Measurements from ENCODE around the gene CSF3.
"Not testable (repeated sequence)": the region's sequence is repeated elsewhere in the genome, so short reads cannot be mapped to it uniquely, and the experiment has no call there.

CSF3 gene

GRCh38 chr17:39999067-39999466 is 16.2 kb upstream of the CSF3 start:
- no peak for DNase-seq

- DNase-seq: no peak
Observed at GRCh38 chr17:40000161-40000560, 15.1 kb upstream of the CSF3 start.

GRCh38 chr17:40001335-40001734 is 13.9 kb upstream of the CSF3 start:
- not testable (repeated sequence) for DNase-seq

GRCh38 chr17:40004072-40004471 is 11.2 kb upstream of the CSF3 start:
- no peak for DNase-seq

- DNase-seq: no peak
Observed at GRCh38 chr17:40004712-40005111, 10.5 kb upstream of the CSF3 start.

- no peak for DNase-seq
Observed at GRCh38 chr17:40005520-40005919, 9.7 kb upstream of the CSF3 start.

GRCh38 chr17:40010946-40011500 is 4.2 kb upstream of the CSF3 start:
- not testable (repeated sequence) for DNase-seq

GRCh38 chr17:40012017-40012647 is 3.1 kb upstream of the CSF3 start:
- DNase-seq: not testable (repeated sequence)

- no peak for DNase-seq
Observed at GRCh38 chr17:40014375-40014980, 762 bp upstream of the CSF3 start.

GRCh38 chr17:40015998-40016985 is 1.1 kb downstream of the CSF3 start:
- no peak for DNase-seq

- no peak for DNase-seq
Observed at GRCh38 chr17:40017422-40018080, 2.3 kb downstream of the CSF3 start.

- DNase-seq: no peak
Observed at GRCh38 chr17:40018211-40019121, 3.2 kb downstream of the CSF3 start.

- no peak for DNase-seq
Observed at GRCh38 chr17:40019140-40019991, 4.1 kb downstream of the CSF3 start.

- no peak for DNase-seq
Observed at GRCh38 chr17:40020146-40020545, 4.9 kb downstream of the CSF3 start.

GRCh38 chr17:40021451-40021971 is 6.3 kb downstream of the CSF3 start:
- no peak for DNase-seq

GRCh38 chr17:40022497-40022896 is 7.3 kb downstream of the CSF3 start:
- DNase-seq: no peak

- DNase-seq: no peak
Observed at GRCh38 chr17:40022961-40023541, 7.8 kb downstream of the CSF3 start.

GRCh38 chr17:40023590-40024292 is 8.5 kb downstream of the CSF3 start:
- no peak for DNase-seq

GRCh38 chr17:40024901-40025300 is 9.7 kb downstream of the CSF3 start:
- no peak for DNase-seq

All from hippocampal formation (tissue), 2 donors.